ENCODE measurements around the gene CYP2S1. TPM values are rescaled to one million over a fixed set of nuclear protein-coding genes. Genes with fewer than 3 reads are reported as not detected.

CYP2S1 gene
- polyA plus RNA-seq, 1 donor, result 68.1 TPM

DNA sequence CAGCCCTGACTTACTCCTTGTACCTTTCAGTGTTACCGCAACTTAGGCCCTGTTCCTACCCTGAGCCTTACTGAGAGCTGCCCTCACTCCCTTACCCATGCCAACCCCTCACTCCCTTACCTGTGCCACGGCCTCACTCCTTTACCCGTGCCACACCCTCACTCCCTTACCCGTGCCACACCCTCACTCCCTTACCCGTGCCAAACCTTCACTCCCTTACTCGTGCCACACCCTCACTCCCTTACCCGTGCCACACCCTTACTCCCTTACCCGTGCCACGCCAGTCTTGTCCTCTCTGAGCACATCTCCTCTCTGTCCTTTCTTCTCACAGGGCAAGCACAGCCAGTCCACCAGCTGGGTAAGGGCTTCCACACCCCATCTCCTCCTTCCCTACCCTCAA is 46.3 kb downstream of the CYP2S1 start:
- Histone ChIP-seq H3K9me3 (ENCODE audit: control insufficient read depth, low read depth, low read length) (no peaks in the 10 kb centered on the region), H3K27me3 (ENCODE audit: control insufficient read depth, insufficient read depth, low read length) (no peaks in the 10 kb centered on the region), H3K36me3 (ENCODE audit: control insufficient read depth, insufficient read depth, low read length) (peaks cover 20% of the 10 kb centered on the region), H3K4me3 (ENCODE audit: low read length) (no peak overlapping the region), H3K27ac (ENCODE audit: low read length) (no peak overlapping the region), H3K4me1 (ENCODE audit: control insufficient read depth, insufficient read depth, low read length) (no peaks in the 10 kb centered on the region)
- 87% methylated on average over 5 of the region's 9 CpGs for WGBS (ENCODE audit: insufficient coverage, low lambda C conversion rate)
- no peak for DNase-seq

DNA sequence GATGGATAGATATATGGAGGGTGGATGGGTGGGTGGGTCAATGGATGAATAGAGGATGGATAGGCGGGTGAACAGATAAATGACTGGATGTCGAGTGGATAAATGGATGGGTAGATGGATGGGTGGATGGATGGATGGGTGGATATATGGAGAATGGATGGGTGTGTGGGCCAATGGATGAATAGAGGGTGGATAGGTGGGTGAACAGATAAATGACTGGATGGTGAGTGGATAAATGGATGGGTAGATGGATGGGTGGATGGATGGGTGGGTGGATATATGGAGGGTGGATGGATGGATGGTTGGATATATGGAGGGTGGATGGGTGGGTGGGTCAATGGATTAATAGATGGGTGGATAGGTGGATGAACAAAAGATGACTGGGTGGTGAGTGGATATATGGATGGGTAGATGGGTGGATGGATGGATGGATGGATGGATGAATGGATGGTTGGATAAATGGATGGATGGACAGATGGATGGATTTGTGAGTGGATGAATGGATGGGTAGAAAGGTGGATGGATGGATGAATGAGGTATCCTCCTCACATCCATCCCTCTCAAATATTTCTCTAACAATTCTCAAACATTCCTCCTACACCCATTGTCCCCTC is 47.0 kb downstream of the CYP2S1 start:
- no peak overlapping the region for H3K4me3 ChIP-seq (ENCODE audit: low read length)
- H3K27me3 ChIP-seq (ENCODE audit: control insufficient read depth, insufficient read depth, low read length), result no peaks in the 10 kb centered on the region
- no peak overlapping the region for H3K27ac ChIP-seq (ENCODE audit: low read length)
- 80% methylated on average over 1 of the region's 2 CpGs for WGBS (ENCODE audit: insufficient coverage, low lambda C conversion rate)
- H3K9me3 ChIP-seq (ENCODE audit: control insufficient read depth, low read depth, low read length), result no peaks in the 10 kb centered on the region
- H3K4me1 ChIP-seq (ENCODE audit: control insufficient read depth, insufficient read depth, low read length), result no peaks in the 10 kb centered on the region
- H3K36me3 ChIP-seq (ENCODE audit: control insufficient read depth, insufficient read depth, low read length), result peaks cover 20% of the 10 kb centered on the region
- no peak for DNase-seq

DNA sequence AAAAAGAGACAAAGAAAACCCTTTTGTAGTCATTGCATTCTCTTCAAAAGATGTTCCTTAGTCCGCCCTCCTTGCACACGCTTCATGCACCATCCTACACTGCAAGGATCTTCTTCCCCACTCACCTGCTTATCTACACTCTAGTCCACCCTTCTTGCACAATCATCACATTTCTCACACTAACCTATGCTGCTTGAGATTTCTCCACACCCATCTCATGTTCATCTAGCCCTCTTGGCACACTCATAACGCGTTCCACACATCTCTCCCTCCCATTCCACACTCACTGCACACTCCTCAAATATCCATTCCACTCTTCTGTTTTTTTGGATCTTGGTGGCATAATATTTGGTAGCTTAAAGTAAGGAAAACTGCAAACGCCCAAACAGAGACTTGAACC is 48.8 kb downstream of the CYP2S1 start:
- 100% methylated on average over 1 of the region's 5 CpGs for WGBS (ENCODE audit: insufficient coverage, low lambda C conversion rate)
- Histone ChIP-seq H3K36me3 (ENCODE audit: control insufficient read depth, insufficient read depth, low read length) (peaks cover 22% of the 10 kb centered on the region), H3K9me3 (ENCODE audit: control insufficient read depth, low read depth, low read length) (no peaks in the 10 kb centered on the region)

DNA sequence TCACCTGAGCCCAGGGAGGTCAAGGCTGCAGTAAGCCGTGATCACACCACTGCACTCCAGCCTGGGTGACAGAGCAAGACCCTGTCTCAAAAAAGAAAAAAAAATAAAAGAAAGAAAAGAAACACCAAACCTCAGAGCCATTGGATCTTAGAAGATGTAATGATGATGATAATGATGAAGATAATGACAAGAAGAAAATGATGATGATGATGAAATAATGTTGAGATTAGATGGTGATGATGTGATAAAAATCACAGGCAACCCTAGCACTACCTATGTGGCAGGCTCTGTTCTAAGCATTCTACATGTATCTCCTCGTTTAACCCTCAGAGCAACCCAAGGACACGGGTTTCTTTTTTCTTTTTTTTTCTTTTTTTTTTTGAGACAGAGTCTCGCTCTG is 51.1 kb downstream of the CYP2S1 start:
- Histone ChIP-seq H3K27me3 (ENCODE audit: control insufficient read depth, insufficient read depth, low read length) (no peaks in the 10 kb centered on the region), H3K4me3 (ENCODE audit: low read length) (no peak overlapping the region), H3K36me3 (ENCODE audit: control insufficient read depth, insufficient read depth, low read length) (peaks cover 25% of the 10 kb centered on the region), H3K27ac (ENCODE audit: low read length) (no peak overlapping the region), H3K4me1 (ENCODE audit: control insufficient read depth, insufficient read depth, low read length) (no peaks in the 10 kb centered on the region), H3K9me3 (ENCODE audit: control insufficient read depth, low read depth, low read length) (no peaks in the 10 kb centered on the region)
- DNase-seq, result no peak
- 100% methylated on average over 1 of the region's 4 CpGs for WGBS (ENCODE audit: insufficient coverage, low lambda C conversion rate)

More for the DNA sequence above, 48.8 kb downstream of the CYP2S1 start:
- H3K4me1 ChIP-seq (ENCODE audit: control insufficient read depth, insufficient read depth, low read length), result no peaks in the 10 kb centered on the region
- no peak for DNase-seq
- no peak overlapping the region for H3K4me3 ChIP-seq (ENCODE audit: low read length)
- no peak overlapping the region for H3K27ac ChIP-seq (ENCODE audit: low read length)
- no peaks in the 10 kb centered on the region for H3K27me3 ChIP-seq (ENCODE audit: control insufficient read depth, insufficient read depth, low read length)

DNA sequence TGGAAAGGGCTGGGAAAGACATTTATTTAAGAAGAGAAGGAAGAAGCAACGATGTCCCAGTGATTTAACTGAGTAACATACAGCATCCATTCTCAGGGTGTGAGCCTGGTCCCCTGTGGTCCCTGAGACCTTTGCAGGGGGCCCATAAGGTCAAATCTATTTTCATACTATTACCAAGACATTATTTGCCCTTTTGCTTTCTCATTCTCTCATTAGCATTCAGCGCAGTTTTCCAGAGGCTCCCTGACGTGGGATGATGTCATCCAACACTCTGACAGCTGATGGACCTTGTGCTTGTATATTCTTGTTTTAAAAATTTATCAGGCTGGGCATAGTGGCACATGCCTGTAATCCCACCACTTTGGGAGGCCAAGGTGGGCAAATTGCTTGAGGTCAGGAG is 52.8 kb downstream of the CYP2S1 start:
- DNase-seq, result no peak
- no CpG with 5 or more reads among the region's 3 CpGs for WGBS (ENCODE audit: insufficient coverage, low lambda C conversion rate)
- Histone ChIP-seq H3K27ac (ENCODE audit: low read length) (no peak overlapping the region), H3K9me3 (ENCODE audit: control insufficient read depth, low read depth, low read length) (no peaks in the 10 kb centered on the region), H3K36me3 (ENCODE audit: control insufficient read depth, insufficient read depth, low read length) (peaks cover 27% of the 10 kb centered on the region), H3K4me1 (ENCODE audit: control insufficient read depth, insufficient read depth, low read length) (no peaks in the 10 kb centered on the region), H3K27me3 (ENCODE audit: control insufficient read depth, insufficient read depth, low read length) (no peaks in the 10 kb centered on the region), H3K4me3 (ENCODE audit: low read length) (no peak overlapping the region)

DNA sequence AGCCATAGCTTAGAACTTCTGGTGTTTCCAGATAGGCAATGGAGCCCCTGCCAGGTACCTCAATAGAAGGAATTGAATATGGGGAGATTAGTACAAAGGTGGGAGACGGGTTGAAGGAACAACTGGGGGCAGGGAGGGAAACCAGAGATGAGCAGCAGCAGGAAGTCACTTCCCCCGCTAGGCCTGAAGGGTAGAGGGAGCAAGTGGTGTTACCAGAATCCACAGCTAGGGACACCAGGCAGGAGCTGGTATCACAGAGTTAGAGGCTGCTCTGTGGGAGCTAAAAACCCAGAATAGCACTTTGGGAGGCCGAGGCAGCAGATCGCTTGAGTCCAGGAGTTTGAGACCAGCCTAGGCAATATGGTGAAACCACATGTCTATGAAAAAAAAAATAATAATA is 55.9 kb downstream of the CYP2S1 start:
- no peak for DNase-seq
- H3K4me3 ChIP-seq (ENCODE audit: low read length), result no peak overlapping the region
- 86% methylated on average over 1 of the region's 4 CpGs for WGBS (ENCODE audit: insufficient coverage, low lambda C conversion rate)
- H3K9me3 ChIP-seq (ENCODE audit: control insufficient read depth, low read depth, low read length), result no peaks in the 10 kb centered on the region
- H3K36me3 ChIP-seq (ENCODE audit: control insufficient read depth, insufficient read depth, low read length), result peaks cover 32% of the 10 kb centered on the region
- H3K27ac ChIP-seq (ENCODE audit: low read length), result no peak overlapping the region
- H3K27me3 ChIP-seq (ENCODE audit: control insufficient read depth, insufficient read depth, low read length), result no peaks in the 10 kb centered on the region
- no peaks in the 10 kb centered on the region for H3K4me1 ChIP-seq (ENCODE audit: control insufficient read depth, insufficient read depth, low read length)

DNA sequence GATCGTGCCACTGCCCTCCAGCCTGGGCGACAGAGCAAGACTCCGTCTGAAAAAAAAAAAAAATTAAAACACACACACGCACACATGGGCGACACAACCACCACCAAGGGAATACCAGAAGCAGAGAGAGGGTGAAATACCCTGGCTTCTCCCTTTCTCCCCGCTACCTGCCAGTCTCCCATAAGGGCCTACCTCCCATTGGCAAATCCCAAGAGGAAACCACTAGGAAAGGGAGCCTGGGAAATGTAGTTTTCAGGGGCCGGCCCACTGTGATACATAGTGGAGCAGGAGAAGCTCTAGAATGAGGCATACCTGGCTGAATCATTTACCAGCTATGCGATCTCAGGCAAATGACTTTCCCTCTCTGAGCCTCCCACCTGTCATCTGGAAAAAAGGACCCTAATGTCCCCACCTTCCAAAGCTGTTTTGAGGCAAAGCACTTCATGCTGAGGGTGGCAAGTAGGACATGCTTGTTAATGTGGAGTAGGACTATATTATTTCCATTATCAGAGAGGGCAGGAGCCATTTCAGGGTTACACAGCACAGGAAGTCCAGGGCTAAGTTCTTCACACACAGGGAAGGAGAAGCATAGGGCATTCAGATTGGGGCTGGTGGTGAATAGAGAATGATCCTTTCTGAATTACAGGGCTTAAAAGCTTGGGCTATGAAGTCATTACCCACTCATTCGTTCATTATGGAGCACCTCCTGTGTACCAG is 56.8 kb downstream of the CYP2S1 start:
- Histone ChIP-seq H3K27me3 (ENCODE audit: control insufficient read depth, insufficient read depth, low read length) (no peaks in the 10 kb centered on the region), H3K4me1 (ENCODE audit: control insufficient read depth, insufficient read depth, low read length) (no peaks in the 10 kb centered on the region), H3K27ac (ENCODE audit: low read length) (no peak overlapping the region), H3K4me3 (ENCODE audit: low read length) (no peak overlapping the region), H3K9me3 (ENCODE audit: control insufficient read depth, low read depth, low read length) (no peaks in the 10 kb centered on the region), H3K36me3 (ENCODE audit: control insufficient read depth, insufficient read depth, low read length) (peaks cover 34% of the 10 kb centered on the region)
- no CpG with 5 or more reads among the region's 9 CpGs for WGBS (ENCODE audit: insufficient coverage, low lambda C conversion rate)
- no peak for DNase-seq

DNA sequence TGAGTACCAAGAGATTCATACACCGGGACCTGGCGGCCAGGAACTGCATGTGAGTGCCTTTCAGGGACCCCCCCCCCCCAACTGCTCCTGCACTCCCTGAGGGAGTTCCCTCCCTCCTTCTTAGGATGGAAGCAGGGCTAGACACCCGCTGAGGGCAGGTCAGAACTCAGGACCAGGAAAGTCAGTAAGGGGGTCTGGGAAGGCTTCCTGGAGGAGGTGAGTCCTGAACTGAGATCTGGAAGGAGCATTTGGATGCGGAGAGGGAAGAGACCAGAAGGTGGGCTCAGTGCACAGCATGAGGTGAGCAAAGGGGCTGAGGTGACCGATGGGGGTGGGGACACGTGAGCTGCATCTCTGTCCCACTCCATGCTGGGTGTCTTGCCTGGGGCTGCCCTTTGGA is 60.6 kb downstream of the CYP2S1 start:
- H3K36me3 ChIP-seq (ENCODE audit: control insufficient read depth, insufficient read depth, low read length), result peaks cover 43% of the 10 kb centered on the region
- no peaks in the 10 kb centered on the region for H3K27me3 ChIP-seq (ENCODE audit: control insufficient read depth, insufficient read depth, low read length)
- no peak for DNase-seq
- H3K27ac ChIP-seq (ENCODE audit: low read length), result no peak overlapping the region
- H3K4me3 ChIP-seq (ENCODE audit: low read length), result no peak overlapping the region
- H3K4me1 ChIP-seq (ENCODE audit: control insufficient read depth, insufficient read depth, low read length), result no peaks in the 10 kb centered on the region
- no peaks in the 10 kb centered on the region for H3K9me3 ChIP-seq (ENCODE audit: control insufficient read depth, low read depth, low read length)
- 100% methylated on average over 1 of the region's 6 CpGs for WGBS (ENCODE audit: insufficient coverage, low lambda C conversion rate)

DNA sequence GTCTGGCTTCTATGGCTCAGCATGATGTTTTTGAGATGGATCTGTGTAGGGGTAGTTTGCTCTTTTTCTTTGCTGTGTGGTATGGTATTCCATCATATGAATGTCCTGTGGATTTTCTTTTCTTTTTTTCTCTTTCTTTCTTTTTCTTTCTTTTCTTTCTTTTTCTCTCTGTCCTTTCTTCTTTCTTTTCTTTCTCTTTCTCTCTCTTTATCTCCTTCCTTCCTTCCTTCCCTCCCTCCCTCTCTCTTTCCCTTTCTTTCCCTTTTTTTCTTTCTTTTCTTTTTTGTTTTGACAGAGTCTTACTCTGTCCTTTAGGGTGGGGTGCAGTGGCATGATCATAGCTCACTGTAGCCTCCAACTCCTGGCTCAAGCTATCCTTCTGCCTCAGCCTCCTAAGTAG is 62.2 kb downstream of the CYP2S1 start:
- Histone ChIP-seq H3K4me3 (ENCODE audit: low read length) (no peak overlapping the region), H3K27me3 (ENCODE audit: control insufficient read depth, insufficient read depth, low read length) (no peaks in the 10 kb centered on the region), H3K36me3 (ENCODE audit: control insufficient read depth, insufficient read depth, low read length) (peaks cover 48% of the 10 kb centered on the region), H3K9me3 (ENCODE audit: control insufficient read depth, low read depth, low read length) (no peaks in the 10 kb centered on the region), H3K27ac (ENCODE audit: low read length) (no peak overlapping the region), H3K4me1 (ENCODE audit: control insufficient read depth, insufficient read depth, low read length) (no peaks in the 10 kb centered on the region)
- no peak for DNase-seq

All from large intestine (tissue), 3 donors.